GM19438 (cell line): Measurements from ENCODE around the gene ARHGEF40.
"Not testable (repeated sequence)": the region's sequence is repeated elsewhere in the genome, so short reads cannot be mapped to it uniquely, and the experiment has no call there.

Experiments
- ATAC-seq: cut with Tn5 transposase; IDR thresholded peaks from one replicate; pipeline ENCODE4 v1.9.1; 2021; ENCODE audit warnings: low read depth; ENCODE audit not compliant: unreplicated experiment

The ARHGEF40 gene

DNA sequence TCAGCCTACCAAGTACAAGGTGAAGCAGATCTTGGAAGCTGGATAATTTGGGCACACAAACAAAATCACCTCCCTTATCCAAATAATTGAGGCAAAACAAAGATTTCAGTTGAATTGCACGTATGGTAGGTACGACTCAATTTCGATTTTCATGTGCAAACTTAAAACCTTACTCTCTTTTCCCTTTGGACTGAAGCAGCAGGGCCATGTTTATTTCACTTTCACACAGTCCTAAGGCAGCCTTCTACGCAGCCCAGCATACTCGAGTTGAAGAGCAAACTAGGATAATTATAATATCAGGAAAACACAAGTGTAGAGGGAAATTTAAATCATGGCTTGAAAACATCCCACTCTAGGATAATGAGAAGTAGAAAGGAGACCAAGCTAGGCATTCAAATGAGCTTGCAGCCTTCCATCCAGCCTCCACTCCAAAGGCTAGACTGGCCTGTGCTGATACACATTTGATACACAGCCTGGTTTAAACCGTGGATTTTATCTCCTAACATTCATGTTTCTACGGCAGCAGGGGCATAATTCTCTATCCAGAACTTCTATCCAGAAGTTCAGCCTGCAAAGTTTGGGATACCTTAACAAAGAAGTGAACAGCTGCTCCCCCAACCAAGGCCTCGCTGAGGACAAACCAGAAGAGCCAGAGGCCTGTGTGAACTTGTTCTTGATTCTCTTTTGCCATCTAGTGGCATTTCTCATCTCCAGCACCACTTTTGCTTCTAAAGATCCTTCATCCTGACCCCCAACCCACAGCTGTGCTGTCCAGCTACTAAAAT is 30.3 kb upstream of the ARHGEF40 start:
- ATAC-seq, result no peak

DNA sequence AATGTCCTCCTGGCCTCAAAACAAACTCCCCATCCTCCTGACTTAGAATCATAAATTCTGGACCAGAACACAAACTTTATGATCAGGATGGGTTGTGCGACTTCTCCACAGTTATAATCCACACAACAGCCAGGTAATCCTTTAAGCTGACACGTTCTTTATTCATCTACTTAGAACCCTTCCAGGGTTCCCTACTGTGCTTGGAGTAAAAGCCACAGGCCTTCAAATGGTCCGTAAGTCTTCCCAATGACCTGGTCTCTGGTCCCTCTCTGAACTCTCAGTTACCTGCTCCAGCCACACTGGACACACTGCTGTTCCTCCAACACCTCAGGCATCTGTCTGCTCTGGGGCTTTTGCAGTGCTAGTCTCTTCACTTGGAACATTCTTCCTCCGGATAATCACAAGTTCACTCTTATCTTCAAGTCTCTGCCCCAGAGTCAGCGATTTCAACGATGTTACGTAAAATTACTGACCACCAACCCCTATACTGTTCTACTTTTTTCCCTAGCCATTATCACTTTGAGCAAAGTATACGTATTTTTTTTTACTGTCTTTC is 29.7 kb upstream of the ARHGEF40 start:
- ATAC-seq, result no peak

DNA sequence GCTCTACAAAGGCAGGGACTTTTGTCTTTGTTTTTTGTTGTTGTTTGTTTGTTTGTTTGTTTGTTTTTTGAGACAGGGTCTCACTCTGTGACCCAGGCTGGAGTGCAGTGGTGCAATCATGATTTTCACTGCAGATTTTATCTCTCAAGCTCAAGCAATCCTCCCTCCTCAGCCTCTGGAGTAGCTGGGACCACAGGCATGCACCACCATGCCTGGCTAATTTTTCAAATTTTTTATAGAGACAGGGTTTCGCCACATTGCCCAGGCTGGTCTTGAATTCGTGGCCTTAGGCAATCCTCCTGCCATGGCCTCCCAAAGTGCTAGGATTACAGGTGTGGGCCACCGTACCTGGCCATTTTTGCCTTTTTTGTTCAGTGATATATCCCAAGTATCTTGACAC is 29.2 kb upstream of the ARHGEF40 start:
- not testable (repeated sequence) for ATAC-seq

GRCh38 chr14:21041676-21042433 is 28.2 kb upstream of the ARHGEF40 start, which contains the start of gene RNASE7:
TSS of gene RNASE7 (plus strand) at chr14:21042362. CDS start at chr14:21042993, 631 bp downstream.
- ATAC-seq, result no peak

DNA sequence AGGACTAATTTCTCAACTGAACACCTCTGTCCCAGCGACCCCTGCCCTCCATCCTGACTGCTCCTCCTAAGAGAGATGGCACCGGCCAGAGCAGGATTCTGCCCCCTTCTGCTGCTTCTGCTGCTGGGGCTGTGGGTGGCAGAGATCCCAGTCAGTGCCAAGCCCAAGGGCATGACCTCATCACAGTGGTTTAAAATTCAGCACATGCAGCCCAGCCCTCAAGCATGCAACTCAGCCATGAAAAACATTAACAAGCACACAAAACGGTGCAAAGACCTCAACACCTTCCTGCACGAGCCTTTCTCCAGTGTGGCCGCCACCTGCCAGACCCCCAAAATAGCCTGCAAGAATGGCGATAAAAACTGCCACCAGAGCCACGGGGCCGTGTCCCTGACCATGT is 27.2 kb upstream of the ARHGEF40 start:
- ATAC-seq, result no peak

GRCh38 chr14:21043387-21043973 is 26.6 kb upstream of the ARHGEF40 start:
- no peak for ATAC-seq

DNA sequence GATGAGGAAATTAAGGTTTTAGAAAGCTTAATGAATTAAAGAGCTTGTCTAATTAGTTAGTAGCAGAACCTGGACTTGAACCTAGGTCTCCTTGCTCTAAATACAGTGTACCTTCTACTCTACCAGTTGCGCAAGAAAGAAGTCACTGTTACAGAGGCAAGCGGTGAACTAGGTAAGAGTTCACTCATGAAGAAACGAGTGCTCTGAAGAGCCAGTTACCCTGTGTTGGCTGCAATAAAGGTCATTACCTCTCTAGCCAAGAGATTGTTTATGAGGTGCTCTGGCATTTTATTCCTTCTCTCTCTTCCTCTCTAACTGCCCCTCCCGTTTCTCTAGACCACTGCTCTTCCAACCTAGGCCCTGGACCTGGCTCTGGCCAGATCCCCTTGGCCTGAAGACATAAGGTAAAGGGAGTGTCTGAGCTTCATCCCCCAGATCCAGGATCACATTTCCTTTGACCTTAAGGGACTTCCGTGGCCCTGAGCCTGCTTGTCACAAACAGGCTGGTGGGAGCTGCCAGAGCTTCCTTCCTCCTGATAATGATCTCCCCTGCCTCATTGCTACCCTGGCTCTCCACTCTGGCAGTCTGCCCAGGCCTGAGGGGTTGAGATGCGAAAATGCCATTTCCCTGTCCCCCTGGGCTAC is 26.0 kb upstream of the ARHGEF40 start:
- no peak for ATAC-seq

DNA sequence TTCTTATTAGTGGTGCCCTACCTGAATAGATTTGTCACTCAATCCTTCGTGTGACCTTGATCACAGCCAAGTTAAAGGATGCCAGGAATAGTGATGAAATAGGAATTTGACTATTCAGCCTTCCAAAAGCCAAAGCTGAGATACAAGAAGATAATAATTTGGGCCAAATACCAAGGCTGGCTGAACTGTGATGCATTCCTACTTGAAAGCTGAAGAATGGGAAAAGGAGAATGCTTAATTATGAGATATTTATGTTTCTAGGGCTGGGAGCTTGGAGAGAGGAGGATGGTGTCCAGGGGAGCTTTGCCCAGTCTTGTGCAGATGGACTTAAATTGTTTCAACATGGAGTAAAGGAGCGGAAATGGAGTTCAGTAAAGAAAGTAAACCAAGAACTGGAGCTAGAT is 22.7 kb upstream of the ARHGEF40 start:
- ATAC-seq, result no peak

GRCh38 chr14:21048638-21049037 is 21.5 kb upstream of the ARHGEF40 start:
- no peak for ATAC-seq

DNA sequence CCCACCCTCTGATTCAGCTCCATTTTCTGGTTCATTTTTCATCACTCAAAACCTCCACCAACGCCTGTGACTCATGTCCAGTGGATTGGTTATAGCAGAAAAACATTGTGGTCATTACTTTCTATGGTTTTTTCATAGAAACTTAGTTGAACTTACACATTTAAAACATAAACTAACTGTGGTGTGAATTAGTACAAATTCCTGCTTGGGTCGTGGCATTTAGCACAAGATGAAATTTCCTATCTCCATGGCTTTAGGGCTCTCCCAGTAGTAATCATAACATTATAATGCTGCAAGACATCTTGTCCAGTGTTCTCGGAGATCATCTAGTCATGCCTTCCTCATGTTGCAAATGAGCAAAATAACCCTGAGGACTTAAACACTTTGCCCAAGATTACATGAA is 20.8 kb upstream of the ARHGEF40 start:
- no peak for ATAC-seq

DNA sequence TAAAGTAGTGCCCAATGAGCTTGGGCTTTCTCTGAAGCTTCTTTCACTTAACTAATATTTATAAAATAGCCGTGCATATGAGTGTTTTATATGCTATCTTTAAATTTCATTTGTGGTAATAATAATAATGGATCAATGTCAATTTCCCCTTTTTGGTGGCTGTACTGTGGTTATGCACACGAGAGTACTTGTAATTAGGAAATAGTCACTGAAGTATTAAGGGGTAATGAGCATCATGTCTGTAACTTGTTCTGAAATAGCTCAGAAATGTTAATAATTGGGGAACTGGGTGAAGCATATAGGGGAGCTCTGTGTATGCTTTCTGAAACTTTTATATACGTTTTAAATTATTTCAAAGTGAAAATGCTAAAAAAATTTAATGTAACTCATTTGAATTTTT is 19.5 kb upstream of the ARHGEF40 start:
- ATAC-seq, result no peak

DNA sequence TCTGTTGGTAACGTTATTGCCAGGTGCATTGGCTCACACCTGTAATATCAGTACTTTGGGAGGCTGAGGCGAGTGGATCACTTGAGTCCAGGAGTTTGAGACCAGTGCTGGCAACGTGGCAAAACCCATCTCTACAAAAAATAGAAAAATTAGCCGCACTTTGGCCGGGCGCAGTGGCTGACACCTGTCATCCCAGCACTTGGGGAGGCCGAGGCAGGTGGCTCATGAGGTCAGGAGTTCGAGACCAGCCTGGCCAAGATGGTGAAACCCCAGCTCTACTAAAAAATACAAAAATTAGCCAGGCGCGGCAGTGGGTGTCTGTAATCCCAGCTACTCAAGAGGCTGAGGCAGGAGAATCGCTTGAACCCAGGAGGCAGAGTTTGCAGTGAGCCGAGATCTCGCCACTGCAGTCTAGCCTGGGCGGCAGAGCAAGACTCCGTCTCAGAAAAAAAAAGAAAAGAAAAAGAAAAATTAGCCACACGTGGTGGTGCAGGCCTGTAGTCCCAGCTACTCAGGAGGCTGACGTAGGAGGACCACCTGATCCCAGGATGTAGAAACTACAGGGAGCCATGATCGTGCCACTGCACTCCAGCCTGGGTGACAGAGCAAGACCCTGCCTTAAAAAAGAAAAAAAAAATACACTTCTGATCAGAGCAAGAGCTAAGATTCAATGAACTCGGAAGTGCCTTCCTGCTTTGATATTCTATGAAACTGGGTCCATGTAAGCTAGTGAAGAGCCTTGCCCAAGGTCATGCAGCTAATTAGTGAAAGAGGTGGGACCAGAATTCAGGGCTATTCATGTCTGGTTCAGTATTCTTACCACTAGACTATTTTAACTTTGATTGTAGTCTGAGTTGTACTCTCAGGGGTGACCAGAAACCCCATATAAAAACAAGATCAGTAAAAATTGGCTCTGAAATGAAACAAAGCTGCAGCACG is 16.7 kb upstream of the ARHGEF40 start:
- ATAC-seq, result no peak

GRCh38 chr14:21054123-21054767 is 15.9 kb upstream of the ARHGEF40 start:
- ATAC-seq, result no peak

GRCh38 chr14:21054768-21055145 is 15.3 kb upstream of the ARHGEF40 start:
- no peak for ATAC-seq

DNA sequence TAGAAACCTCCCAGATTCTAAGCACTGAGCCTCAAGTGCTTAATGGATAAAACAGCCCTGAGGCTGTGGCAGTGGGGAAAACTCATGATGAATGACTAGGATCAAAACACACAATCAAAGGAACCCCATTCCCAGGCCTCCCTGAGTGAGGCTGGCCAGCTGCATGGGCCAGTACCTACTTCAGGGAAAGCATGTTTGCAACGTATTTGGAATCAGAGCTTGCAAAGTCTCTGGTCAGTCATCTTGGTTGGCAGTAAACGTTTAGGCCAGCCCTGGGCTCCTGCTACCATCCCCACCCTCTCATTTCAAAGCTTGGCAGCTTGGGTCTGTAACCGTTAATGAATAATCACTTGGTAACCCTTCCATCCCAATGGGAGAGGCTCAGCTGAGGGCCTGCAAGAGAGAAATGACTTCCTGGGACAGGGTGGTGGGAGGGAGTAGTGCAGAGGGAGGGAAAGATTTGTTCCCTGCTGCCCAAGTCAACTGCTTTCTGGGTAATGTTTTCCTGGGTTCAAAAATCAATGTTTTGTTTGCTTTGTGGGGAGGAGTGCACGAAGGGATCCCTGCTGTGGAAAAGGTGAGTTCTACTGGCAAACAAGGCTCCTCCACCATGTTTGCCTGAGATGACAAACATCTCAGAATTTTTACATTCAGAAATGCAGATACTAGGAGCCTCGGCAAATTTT is 14.5 kb upstream of the ARHGEF40 start:
- no peak for ATAC-seq

DNA sequence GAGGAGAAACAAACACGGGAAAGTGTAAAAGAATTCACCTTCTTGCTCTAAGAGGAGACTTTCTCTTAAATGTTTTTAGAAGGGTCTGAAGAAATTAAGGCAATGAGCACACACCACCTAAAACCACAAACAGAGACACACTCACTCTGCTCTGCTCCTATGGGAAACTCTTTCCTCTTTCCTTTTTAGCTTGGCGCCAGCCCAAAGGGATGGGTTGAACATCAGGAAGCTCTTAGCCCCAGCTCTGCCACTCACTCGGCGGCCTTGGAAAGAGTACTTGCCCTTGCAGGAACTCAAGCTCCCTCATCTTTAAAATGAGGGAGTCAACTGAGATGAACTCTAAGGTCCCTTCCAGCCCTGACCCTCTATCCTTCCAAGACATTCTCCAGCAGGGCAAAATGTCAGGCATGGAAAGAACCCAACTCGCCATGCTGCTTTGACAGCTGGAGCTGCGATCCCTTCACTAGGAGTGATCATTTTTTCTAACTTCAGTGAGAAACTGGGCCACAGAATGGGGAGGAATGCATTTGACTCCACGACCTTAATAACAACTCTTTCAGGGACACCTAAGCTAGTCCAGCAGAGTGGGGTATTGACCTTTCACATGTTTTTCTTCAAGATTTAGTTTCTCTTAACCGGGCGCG is 13.5 kb upstream of the ARHGEF40 start:
- no peak for ATAC-seq

GRCh38 chr14:21057803-21058675 is 12.1 kb upstream of the ARHGEF40 start, which contains the start of gene RNASE8:
TSS of gene RNASE8 (plus strand) at chr14:21057822. CDS start at chr14:21057893, 71 bp downstream.
- ATAC-seq, result no peak
